ENCODE data around the gene ZNF536. TPM values are rescaled to one million over a fixed set of nuclear protein-coding genes. Genes with fewer than 3 reads are reported as not detected.

ZNF536 gene
- total RNA-seq = 0.20 TPM

DNA sequence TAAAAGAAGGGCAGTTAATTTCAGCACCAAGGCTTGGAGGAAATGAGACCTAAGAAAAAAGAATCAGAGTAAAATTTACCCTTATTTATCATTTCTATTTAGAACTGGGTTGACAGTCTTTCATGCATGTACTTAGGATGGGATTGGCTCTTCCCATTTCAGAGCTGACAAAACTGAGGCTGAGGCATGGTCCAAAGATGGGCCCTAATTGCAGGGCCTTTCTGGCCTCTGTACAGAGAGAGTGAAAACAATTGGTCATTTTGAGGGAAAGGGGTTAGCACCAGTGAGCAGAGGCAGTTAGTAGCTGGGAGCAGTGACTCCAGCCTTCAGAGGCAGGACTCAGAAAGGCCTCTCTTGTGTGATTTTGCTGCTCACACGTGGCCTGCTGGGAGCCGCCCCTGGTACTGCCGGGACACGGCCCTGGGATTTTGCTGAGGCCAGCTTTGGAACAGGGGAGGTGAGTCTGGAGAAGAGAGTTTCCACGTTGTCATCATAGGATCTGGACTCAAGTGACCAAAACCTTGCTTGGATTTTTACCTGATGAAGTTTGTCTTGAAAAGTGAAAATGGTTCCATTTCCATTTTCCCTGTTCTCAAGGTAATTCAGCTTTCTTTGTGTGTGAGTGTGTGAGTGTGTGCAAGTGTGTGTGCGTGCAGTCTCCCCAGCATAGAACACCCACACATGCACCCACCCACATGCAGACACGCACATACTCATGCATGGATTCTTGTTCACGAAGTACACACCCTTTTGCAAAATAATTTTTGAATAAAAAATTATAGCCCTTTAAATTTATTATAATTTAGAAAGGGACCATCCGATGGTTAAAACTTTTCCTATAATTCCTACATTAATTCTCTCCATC, at the start of gene ZNF536:
Gene ZNF536 (plus strand): TSS at position 425 of the 865 bp plus-strand sequence. CDS start 71,179 bp downstream, outside the sequence.
- ATAC-seq = no peak

DNA sequence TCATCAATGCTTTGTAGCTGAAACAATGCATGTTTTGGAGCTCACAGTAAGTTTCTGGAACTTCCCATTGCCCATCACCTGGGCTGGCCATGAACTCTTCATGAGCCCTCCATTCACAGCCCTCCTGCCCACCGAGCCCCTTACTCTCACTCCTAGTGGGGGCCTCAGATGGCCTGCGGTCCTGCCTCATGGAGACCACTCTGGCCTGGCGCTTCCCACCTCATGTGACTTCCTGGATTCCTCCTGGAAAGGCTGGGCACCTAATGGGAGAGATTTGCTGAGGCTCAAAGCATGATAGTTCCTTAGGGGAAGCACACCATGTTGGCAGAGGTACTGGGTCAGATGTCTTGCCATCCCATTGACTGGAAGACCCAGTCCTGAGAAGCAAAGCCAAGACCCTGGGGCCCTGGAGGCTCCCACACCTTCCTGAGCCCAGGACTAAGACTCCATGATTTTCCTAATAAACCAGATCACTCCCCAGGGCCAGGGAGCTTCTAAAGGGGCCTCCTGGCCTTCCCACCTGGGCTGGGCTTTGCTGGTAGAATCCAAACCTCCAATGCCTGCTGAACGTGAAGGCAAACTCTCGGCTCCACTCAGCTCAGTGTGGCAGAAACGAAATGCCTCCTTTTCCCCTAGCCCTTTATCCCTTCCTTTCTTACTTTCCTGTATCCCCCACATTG, 49.4 kb upstream of the ZNF536 start:
- no peak for ATAC-seq

DNA sequence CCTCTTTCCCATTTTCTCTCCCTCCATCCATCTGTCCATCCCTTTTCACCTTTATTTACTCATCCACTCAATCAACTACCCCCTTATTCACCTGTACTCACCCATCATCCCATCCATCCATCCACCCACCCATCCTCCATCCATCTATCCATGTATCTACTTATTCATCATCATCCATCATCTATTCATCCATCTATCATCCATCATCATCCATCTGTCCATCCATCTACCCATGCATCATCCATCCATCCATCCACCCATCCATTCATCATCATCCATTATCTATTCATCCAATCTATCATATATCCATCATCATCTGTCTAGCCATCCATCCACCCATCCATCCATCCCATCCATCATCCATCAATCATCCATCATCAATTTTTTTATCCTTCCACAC, 48.3 kb upstream of the ZNF536 start:
- ATAC-seq = no peak

DNA sequence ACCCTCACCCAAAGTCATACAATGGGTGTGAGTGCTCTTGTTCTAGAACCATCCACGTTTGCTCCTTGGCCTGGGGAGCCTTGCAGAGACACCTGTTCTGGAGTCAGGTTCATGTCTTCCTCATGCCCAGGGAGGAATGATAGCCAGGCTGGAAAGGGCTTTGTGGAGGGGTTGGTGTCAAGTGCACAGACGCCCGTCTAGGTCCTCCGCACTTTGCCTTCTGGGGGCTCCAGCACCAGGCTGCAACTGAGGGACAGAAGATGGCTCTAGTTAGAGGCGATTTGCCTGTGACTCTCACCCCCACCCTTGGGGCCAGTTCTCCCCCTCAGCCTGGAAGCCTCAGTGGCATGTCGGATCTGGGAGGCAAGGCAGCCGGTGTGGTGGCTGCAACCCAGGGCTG, 47.2 kb upstream of the ZNF536 start:
- no peak for ATAC-seq

- no peak for ATAC-seq
Observed at GRCh38 chr19:30325676-30326392, 46.4 kb upstream of the ZNF536 start.

DNA sequence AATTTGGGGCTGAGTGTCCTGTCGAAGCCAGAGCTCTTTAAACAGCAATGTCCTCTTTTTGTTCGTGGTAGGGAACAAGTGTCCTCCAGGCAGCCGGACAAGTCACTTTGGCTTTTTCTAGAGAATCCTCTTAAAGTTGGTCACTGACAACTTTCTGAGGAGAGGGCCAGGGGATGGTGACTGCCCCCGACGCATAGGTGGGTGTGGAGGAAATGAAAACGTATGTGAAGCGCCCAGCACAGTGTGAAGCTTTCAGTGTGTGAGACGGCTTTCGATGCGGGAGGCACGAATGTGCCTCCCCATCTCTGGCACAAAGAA, 45.8 kb upstream of the ZNF536 start:
- no peak for ATAC-seq

GRCh38 chr19:30327331-30327730, 44.9 kb upstream of the ZNF536 start:
- ATAC-seq = no peak

- no peak for ATAC-seq
Observed at GRCh38 chr19:30328096-30328495, 44.1 kb upstream of the ZNF536 start.

DNA sequence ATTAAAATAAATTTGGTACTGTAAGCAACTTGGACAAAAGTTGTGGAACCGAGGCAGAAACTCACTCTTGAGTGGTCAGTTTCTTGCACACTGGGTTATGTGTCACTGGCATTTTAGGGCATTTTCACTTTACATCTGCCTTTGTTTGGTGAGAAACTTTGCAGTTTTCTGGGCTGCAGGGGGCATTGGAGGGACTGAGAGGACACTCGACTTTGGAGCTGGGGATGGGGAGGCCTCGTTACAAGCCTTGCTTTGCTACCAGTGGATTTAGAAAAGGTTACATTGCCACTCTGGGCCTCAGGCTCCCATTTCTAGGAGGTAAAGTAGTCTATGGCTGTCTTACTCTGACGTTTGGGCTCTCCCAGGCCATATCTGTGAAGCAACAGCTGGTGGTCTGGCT, 41.9 kb upstream of the ZNF536 start:
- ATAC-seq = no peak

GRCh38 chr19:30332445-30333234, 39.5 kb upstream of the ZNF536 start:
- ATAC-seq = no peak

GRCh38 chr19:30333291-30334065, 38.7 kb upstream of the ZNF536 start:
- no peak for ATAC-seq

GRCh38 chr19:30334841-30335240, 37.3 kb upstream of the ZNF536 start:
- no peak for ATAC-seq

- ATAC-seq = no peak
Observed at GRCh38 chr19:30335306-30335886, 36.8 kb upstream of the ZNF536 start.

DNA sequence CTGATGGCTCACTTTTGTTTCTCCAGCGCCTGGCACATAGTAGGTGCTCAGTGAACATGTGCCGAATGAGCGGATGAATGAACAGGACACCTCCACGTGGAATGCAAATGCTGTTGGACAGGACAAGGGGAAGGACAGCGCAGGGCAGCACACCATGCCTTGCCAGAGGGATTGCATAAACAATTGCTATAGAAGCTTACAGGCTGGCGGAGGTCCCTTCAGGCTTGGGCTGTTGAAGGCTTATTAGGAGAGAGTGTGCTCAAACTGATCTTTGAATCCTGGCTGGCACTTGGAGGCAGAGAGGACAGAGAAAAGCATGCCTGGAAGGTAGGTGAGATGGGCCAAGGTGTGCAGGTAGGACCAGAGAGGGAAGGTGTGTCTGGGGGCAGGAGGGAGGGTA, 35.9 kb upstream of the ZNF536 start:
- no peak for ATAC-seq

- no peak for ATAC-seq
Observed at GRCh38 chr19:30338041-30338456, 34.1 kb upstream of the ZNF536 start.

DNA sequence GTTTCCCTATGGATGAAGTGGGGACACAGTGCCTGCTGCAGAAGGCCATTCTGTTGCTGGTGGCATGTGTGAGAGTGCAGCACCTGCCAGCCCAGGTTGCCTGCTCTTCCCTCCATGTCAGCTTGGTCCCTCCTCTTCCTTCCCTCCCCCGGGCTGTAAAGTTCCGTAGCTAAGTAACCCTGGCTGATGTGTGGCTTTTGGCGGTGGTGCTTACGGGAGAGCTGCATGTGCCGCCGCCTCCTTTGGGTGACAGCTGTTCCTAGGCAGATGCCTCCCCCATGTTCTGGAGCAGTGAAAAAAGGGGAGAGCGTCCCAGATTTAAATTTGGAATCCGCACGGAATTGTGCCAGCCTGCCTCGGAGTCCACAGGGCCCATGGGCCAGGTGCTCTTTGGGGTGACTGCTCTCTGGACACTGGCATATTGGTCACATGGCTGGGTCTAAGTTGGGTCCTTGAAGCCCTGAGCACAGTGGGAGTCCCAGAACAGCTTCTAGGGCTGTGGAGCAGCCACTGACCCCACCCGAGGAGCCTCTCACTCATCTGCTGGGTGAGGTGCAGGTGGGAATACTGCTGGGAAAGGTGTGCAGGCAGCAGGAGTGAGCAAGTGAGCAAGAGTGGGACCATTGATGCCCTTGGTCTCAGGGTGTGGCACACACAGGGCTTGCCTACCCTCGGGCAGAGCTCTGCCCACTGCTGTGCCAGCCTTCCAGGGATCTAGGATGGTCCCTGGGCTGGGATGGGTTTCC, 33.1 kb upstream of the ZNF536 start:
- ATAC-seq = no peak

GRCh38 chr19:30339624-30340525, 32.3 kb upstream of the ZNF536 start:
- ATAC-seq = no peak

GRCh38 chr19:30340771-30341561, 31.2 kb upstream of the ZNF536 start:
- no peak for ATAC-seq

Data from esophagus mucosa (tissue), 1 donor.